ENCODE measurements around the gene PTPN23.

DNA sequence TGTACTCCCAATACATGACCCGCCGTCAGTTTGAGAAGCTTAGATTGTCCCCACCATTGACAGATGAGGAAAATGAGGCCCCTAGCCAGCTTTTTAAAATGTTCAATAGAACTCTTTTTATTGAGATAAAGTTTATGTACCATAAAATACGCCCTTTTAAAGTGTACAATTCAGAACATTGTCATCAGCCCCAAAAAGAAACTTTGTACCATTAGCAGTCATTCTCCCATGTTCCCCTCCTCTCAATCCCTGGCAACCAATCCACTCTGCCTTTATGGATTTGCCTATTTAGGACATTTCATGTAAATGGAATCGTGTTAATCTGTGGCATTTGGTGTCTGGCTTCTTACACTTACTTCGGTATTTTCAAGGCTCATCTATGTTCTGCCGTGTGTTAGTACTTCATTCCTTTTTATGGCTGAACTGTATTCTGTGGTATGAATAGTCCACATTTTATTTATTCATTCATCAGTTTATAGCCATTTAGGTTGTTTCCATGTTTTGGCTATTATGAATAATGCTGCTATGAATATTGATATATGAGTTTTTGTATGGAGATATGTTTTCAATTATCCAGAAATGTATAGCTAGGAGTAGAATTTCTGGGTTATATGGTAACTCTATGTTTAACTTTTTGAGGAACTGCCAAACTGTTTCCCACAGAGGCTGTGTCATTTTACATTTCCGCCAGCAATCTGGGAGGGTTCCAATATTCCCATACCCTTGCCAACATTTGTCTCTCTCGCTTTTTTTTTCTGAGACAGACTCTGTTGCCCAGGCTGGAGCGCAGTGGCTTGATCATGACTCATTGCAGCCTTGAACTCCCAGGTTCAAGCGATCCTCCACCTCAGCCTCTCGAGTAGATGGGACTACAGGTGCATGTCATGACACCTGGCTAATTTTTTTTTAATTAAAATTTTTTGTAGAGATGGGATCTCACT lies 15.3 kb upstream of the PTPN23 start:
- TF ChIP-seq, protein P1, sequence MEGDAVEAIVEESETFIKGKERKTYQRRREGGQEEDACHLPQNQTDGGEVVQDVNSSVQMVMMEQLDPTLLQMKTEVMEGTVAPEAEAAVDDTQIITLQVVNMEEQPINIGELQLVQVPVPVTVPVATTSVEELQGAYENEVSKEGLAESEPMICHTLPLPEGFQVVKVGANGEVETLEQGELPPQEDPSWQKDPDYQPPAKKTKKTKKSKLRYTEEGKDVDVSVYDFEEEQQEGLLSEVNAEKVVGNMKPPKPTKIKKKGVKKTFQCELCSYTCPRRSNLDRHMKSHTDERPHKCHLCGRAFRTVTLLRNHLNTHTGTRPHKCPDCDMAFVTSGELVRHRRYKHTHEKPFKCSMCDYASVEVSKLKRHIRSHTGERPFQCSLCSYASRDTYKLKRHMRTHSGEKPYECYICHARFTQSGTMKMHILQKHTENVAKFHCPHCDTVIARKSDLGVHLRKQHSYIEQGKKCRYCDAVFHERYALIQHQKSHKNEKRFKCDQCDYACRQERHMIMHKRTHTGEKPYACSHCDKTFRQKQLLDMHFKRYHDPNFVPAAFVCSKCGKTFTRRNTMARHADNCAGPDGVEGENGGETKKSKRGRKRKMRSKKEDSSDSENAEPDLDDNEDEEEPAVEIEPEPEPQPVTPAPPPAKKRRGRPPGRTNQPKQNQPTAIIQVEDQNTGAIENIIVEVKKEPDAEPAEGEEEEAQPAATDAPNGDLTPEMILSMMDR (IDR thresholded peaks at IDR 0.05), result no peak
- TF ChIP-seq POLR2A (IDR thresholded peaks at IDR 0.05) (no peak), POLR2AphosphoS5 (IDR thresholded peaks at IDR 0.05) (no peak), EP300 (IDR thresholded peaks at IDR 0.05; ENCODE audit: low read depth) (no peak)
